NCI-H2171 (cell line): Measurements from ENCODE around the gene INPP5E.

ENCODE experiments used
- DNase-seq: peaks from one replicate; lab custom pipeline; 2025; lab: John Stamatoyannopoulos, UW

Gene INPP5E

DNA sequence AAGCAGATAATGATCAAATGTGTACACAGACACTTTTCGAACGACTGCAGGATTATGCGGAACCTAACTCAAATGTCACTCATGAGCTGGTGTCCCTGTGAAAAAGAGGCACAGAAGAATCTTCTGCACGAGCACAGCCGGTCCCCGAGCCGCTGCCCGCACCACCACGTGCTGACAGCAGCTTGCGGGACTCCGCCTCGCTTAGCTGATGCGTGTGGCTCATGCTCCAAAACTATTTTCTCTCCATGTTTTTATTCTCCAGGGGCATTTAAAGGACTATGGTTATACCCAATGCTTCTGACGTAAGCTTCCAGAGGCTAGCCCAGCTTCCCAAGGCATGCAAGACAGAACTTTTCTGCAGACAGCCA lies 33.7 kb upstream of the INPP5E start:
- no peak for DNase-seq

- DNase-seq = no peak
These were observed 33.2 kb upstream of the INPP5E start for GRCh38 chr9:136472640-136473353.

- DNase-seq = no peak
These were observed 32.3 kb upstream of the INPP5E start for GRCh38 chr9:136471802-136472487.

DNA sequence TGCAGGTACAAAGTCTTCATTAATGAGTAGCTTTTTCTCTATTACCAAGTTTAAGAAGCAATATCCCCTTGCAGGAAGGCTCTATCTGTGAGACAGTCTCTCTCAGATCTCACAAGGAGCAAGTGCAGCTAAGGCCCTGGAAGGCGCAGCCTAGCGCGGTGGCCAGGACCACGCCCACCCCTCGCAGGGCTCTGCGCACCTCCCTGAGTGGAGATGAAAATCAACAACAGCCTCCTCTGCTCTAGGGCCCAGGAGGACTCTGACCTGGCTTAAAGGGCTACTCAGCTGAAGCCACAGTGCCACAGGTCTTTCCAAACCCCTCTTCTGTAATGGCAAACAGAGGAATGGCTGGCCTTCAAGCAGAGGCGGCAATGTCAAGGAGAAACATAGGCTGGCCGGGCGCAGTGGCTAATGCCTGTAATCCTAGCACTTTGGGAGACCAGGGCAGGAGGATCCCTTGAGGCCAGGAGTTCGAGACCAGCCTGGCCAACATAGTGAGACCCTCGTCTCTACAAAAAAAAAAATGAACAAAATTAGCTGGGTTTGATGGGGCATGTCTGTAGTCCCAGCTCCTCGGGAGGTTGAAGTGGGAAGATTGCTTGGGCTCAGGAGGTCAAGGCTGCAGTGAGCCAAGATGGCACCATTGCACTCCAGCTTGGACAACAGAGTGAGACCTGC lies 31.3 kb upstream of the INPP5E start:
- DNase-seq = no peak

DNA sequence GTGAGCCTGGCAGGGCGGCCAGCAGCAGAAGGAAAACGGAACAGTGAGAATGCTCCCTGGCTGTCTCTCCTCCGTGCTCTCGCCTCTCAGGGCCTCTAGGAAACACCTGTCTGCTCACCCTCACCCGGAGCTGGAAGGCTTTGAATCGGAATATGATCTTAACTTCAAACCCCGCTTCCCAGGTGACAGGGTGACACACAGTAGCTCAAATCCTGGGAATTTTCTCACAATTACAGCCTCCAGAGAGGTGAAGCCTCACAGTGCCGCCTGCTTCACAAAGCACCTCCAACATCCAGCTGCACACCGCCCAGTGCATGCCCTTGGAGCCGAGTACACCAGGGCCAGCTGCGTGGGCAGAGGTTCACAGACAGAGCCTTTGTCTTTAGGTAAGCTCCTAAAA lies 30.7 kb upstream of the INPP5E start:
- no peak for DNase-seq

DNA sequence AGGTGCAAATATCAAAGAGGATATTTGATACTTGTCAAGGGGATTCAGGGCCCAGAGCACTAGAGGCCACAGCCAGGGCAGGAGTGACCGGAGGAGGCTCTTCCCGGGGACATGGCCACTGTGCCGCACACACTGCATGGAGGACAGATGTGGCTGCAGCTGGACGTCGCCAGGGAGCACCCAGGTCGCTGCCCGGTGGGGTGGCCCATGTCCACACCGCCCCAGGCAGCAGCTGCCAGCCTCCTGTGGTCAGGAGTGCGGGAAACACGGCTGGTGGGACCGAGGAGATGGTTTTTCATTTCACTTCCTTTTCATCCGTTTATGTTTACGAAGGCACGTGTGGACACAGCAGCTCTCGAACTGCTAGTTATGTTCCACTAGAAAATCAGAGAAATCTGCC lies 28.1 kb upstream of the INPP5E start:
- no peak for DNase-seq

- DNase-seq = no peak
These were observed 26.5 kb upstream of the INPP5E start for GRCh38 chr9:136466155-136466541.

GRCh38 chr9:136465500-136466154 lies 26.0 kb upstream of the INPP5E start:
- DNase-seq = no peak

- DNase-seq = no peak
These were observed 24.6 kb upstream of the INPP5E start for GRCh38 chr9:136464241-136464640.

- DNase-seq = no peak
These were observed 23.9 kb upstream of the INPP5E start for GRCh38 chr9:136463578-136463977.

DNA sequence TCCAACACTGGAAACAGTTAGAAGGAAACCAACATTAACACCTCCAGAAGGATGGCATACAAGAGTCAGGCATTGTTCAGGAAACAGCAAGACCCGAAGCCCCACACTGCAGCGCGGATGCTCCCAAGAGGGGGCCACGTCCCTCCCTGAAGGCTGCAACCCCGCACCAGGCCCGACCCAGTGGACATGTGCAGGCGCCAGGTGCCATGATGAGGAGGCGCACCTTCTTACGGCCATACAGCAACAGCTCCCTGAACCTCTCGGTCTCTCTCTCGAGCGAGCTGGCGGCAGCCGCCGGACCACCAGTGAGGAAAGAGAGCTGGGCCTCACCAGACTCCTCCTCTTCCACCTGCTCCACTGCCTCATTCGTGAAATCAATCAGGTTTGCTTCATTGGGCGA lies 23.0 kb upstream of the INPP5E start:
- DNase-seq = no peak

DNA sequence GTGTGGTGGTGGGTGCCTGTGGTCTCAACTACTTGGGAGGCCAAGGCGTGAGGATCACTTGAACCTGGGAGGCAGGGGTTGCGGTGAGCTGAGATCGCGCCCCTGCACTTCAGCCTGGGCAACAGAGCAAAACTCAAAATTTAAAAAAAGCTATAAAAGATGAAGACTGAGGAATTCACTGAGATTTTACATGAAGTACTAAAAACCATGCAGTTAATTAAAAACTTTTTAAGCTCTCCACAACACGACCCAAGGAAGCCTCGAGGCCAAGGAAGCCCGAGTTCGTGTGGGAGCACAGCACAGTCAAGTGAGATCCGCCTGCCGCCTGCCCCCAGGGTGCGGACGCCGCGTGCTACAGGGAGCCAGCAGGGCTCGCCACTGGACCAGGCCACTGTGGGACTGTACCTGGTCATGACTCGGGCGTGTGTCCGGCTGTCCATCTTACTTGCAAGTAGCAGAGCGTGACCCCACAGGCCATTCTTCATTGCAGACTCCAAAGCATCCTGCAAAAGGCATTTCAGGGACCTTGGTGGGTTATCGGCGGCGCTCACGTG lies 21.2 kb upstream of the INPP5E start:
- DNase-seq = no peak

DNA sequence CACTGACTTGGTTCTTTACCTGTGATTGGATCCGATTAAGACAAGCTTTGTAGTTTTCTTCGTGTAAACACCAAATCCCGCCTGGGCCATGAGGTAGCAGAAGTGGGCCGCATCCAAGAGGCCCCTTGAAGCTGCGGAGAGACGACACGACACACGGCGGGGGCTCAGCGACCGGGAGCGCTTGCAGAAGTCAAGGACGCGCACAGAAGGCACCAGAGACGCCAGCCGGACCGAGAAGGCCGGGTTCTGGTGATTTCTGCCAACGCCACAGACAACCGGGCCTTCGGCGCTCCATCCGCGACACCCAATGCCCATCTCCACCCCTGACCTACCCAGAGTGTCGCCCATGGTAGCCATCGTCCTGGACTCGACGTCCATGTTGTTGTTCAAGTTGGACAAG lies 19.8 kb upstream of the INPP5E start:
- DNase-seq = no peak

DNA sequence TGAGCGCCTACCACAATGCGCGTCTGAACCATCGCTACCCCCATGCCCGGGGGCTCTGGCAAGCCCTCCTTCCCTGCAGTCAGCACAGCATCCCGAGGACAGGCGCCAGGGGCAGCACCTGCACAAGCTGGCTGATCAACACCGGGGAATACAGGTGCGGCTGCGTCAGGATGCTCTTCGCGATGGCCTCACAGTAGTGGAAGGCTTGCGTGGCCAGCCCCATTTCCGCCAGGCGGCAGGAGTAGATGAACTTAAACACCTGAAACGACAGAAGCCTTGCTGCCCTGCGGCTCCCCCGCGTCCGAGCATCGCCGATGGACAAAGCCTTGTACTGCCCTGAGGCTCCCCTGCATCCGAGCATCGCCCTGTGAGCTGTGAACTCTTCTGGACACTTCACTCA lies 17.7 kb upstream of the INPP5E start:
- DNase-seq = no peak

DNA sequence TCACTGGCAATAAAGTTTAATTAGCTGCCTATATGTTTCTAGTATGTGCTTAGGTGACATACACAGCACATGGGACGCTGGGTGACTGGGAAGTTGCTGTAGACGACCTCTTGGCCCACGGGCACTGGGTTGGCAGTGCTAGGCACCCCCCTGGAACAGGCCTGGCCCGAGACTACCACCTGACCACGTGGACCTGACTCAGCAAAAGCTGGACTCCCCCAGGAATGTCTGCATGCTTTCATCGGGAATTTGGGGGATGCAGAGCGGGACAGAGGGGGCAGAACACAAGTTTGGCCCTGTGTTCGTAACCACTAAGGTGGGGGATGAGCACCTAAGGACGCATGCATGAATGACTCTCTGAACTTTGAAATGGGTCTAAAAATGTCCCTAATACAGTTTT lies 16.6 kb upstream of the INPP5E start:
- no peak for DNase-seq

DNA sequence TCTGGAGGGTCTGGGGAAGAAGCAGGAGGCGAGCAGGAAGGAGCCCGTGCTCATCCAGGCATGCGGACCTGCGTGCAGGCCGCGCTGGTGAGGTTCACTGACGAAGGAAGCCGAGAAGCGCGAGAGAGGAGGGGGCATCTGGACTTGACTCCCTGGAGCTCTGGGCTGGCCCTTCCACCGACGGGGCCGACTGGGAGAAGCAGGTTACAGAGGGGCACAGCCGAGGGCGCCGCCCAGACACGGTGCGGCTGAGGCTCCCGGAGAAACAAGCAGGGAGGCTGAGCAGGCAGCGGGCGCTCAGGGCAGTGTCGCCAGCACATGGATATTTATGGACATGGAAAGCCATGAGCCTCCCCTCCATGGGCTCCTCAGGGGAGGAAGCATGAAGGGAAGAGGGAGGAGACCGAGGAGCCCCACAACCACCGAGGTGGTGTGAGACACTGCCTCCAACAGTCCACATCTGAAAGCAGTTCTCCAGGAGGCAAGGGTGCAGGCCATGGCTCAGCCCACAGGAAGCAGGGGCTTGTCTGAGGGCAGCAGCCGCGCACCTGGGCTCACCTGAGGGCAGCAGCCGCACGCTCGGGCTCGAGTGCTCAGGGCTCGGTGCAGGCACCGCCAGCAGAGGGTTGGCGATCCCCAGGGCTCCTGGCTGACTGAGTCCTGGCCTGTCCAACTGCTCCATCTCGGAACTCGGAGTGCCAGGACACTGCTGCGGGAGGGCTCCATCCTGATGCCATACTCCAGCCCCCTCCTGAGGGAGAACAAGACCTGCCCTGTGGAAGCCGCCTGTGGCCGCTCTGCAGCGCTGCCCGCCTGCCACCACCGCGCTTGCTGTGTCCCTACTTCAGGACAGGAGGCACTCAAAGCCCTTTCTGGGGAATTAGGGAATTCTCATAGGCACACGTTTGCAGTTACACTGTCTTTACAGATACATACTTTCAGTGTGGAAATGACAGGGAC lies 15.7 kb upstream of the INPP5E start:
- DNase-seq = no peak

DNA sequence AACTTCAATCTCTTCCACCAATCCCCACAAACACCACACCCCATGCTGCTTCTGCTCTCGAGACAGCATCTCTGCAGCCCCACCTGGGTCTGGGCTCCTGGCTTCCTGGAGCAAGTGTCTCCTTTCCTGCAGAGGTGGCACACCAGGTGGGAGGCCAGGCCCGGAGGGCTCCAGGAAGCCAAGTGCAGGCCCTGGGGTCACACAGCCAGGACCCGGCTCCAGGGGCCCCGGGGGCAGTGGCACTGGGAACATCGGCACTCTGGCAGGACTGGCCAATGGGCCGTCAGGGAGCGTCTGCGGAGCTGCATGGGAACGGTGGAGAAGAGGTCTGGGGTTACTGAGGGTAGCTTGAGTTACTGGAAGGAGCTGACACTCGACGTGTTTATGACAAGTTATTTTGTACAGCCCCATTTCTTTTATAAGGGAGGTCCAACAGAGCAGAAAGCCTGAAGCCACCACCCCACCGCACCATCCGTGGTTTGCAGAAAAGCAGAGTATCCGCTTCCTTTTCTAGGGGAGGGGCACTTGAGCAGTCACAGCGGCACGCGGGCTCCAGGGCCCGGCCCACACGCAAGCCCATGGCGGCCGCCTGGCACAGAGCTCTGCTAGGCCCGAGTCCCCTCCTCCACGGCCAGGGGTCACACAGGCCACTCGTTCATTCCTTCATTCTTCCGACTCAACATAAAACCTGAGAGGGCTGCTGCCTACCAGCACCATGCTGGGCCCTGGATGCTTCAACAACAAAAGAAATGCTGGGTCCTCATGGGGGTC lies 14.6 kb upstream of the INPP5E start:
- no peak for DNase-seq

DNA sequence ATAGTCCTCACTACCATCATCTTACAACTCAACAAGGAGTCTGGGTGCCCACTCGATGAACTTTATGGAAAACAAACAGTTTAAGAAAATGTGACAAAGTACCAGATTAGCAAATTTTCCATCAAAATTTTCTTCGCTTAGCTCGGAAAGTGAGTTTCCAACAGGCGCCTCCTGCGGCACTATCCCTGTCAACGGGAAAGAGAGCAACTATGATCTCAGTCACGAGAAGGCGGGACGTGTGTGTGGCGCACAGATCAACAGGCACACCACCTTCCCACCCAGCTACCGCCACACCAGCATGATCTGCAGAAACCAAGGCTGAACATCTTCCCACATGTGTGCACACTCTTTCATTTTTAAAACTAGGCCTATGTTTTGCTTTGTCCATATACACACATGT lies 13.7 kb upstream of the INPP5E start:
- DNase-seq = no peak

DNA sequence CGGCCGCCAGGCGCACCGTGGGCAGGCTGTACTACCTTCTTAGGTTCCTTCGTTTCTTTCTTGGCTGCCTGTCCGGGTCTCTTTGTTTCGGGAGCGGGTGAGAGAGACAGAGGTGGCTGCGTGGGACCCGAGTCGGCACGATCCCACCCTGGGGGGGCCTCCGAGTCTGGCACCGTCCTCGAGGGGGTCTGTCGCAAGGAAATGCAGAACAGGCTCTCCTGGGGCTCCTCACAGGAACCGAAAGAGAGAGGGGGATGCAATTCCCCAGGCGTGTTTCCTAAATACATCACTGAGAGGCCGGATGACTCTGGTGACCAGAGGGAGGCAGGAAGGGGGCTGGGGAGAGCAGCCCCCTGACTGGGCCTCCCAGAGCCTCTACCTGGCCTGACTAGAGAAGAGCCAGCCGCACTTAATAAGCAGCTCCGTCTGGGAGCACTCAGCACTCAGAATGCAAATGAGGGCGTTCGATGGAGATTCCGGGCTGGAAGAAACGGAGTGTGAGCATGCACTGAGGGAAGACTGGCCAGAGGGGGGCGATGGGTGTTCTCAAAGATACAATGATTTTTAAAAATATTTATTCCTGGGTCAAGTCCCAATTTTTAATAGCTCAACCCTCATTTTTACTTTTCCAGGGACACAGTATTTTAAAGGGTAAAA lies 11.7 kb upstream of the INPP5E start:
- no peak for DNase-seq

DNA sequence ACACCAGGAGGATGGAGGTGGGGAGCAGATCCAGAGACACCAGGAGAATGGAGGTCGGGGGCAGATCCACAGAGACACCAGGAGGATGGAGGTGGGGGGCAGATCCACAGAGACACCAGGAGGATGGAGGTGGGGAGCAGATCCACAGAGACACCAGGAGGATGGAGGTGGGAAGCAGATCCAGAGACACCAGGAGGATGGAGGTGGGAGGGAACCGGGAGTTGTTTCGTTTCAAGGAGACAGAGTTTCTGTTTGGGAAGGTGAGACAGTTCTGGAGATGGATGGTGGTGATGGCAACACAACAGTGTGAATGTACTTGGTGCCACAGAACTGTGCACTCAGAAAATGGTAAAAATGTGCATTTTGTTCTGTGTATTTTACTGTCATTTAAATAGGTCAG lies 9.0 kb upstream of the INPP5E start:
- DNase-seq = no peak
